HG02938 (cell line): Measurements from ENCODE around the gene DHX57.
"Not testable (repeated sequence)": the region's sequence is repeated elsewhere in the genome, so short reads cannot be mapped to it uniquely, and the experiment has no call there.

ENCODE experiments used
- ATAC-seq: cut with Tn5 transposase; IDR thresholded peaks from one replicate; pipeline ENCODE4 v1.9.1; 2021; ENCODE audit warnings: mild to moderate bottlenecking, moderate library complexity; ENCODE audit not compliant: unreplicated experiment

DHX57 gene

GRCh38 chr2:38873763-38874162 lies 2.0 kb downstream of the DHX57 start:
- no peak for ATAC-seq

DNA sequence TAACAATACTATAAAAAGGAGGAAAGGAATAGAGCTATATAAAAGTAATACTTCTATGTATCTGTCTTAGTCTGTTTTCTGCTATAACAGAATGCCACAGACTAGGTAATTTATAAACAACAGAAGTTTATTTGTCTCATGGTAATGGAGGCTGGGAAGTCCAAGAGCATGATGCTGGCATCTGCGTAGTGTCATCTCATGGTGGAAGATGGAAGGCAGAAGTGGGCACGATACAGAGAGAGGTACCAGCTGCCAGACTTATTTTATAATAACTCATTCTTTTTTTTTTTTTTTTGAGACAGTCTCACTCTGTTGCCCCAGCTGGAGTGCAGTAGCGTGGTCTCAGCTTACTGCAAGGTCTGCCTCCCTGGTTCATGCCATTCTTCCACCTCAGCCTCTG lies 4.3 kb downstream of the DHX57 start:
- no peak for ATAC-seq

DNA sequence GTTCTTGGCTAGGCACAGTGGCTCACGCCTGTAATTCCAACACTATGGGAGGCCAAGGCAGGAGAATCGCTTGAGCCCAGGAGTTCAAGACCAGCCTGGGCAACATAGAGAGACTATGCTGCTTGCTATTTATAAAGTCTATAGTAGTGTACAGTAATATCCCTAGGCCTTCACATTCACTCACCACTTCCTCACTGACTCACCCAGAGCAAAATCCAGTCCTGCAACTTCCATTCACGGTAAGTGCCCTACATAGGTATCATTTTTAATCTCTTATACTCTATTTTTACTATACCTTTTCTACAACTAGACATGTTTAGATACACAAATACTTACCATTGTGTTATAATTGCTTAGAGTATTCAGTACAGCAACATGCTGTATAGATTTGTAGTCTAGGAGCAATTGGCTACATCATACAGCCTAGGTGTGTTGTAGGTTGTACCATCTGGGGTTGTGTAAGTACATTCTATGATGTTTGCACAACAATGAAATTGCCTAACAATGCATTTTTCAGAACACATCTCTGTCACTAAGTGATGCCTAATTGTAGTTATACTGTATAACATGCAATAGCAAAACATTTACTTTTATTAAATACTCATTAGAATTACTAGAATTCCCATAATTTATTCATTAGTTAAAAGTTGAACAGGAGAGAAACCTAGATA lies 8.8 kb downstream of the DHX57 start:
- no peak for ATAC-seq

DNA sequence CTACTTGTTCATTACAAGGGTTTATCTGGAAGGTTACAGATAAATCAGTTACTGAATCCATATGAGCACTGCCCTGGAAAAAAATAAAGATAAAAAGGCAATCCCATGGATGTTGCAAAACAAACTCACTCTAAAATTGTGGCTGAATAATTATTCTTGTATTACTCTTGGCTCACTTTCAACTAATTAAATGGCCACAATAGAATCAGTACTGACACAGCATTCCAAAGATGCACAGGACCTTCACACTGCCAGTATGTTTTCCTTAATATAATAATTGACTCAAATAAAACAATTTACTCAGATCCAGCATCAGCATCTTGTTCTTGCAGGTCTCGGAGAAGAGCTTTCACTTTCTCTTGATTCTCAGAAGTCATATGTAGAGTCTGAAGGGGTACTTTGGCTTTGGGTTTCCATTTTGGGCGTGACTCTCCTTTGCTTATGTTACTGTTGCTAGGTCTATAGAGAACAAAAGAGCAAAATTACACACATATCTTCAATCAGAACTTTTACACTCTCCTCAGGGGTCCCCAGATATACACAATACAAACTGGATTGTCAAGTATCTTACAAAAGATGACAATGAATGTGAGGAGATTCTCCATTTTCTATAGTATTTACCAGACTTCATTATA lies 12.6 kb downstream of the DHX57 start:
- ATAC-seq = no peak

DNA sequence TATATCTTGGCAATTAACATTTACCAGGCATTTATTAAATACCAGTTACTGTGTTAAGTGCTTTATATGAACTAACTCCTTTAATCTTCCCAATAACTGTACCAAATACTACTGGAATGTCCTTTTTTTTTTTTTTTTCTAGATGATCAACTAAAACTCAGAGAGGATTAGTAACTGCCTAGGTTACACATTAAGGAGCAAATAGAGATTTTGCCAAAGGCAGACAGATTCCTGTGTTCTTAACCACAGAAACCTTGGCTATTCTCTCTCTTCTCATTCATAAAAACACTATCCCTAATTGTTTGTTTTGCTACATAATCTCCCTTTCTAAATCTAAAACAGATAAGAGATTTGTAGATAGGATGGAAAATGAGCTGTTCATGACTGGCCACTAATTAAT lies 13.3 kb downstream of the DHX57 start:
- ATAC-seq = no peak

GRCh38 chr2:38856165-38856564 lies 19.6 kb downstream of the DHX57 start:
- no peak for ATAC-seq

DNA sequence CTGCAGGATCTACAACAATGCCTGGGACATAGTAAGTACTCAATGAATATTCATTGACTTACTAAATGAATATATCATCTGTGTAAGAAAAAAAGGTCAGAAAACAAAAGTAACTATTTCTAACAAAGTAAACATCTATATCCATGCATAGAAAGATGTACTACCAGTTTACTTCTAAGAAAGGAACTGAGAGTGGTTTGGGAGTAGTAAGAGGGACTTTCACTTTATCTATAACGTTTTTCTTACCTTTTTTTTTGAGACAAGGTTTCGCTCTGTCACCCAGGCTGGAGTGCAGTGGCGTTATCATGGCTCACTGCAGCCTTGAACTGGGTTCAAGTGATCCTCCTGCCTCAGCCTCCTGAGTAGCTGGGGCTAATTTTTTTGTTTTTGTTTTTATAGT lies 25.7 kb downstream of the DHX57 start:
- ATAC-seq = peak; percentile 84

GRCh38 chr2:38836791-38837190 lies 38.9 kb downstream of the DHX57 start:
- no peak for ATAC-seq

- peak; percentile 93 for ATAC-seq
Measured at GRCh38 chr2:38835990-38836389, 39.7 kb downstream of the DHX57 start.

DNA sequence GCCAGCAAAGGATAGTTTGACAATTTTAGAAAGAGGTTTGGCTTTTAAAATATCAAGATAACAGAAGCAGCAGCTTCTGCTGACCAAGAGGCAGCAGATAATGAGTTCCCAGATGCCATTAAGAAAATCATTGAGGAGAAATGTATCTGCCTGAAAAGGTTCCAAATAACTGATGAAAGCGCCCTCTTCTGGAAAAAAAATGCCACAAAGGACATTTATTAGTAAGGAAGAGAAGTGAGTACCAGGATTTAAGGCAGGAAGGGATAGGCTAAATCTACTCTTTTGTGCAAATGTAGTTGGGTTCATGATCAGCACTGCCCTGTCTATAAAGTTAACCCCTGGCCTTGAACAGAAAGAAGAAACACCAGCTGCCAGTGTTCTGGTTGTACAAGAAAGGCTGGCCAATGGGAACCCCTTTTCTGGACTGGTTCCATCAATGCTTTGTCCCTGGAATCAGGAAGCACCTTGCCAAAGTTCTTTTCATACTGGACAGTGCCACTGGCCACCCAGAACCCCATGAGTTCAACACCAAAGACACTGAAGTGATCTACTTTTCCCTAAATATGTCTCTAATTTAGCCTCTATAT lies 40.6 kb downstream of the DHX57 start:
- no peak for ATAC-seq

- ATAC-seq = no peak
Measured at GRCh38 chr2:38830526-38831159, 45.1 kb downstream of the DHX57 start.

- no peak for ATAC-seq
Measured at GRCh38 chr2:38829971-38830370, 45.8 kb downstream of the DHX57 start.

- no peak for ATAC-seq
Measured at GRCh38 chr2:38828460-38828859, 47.3 kb downstream of the DHX57 start.

DNA sequence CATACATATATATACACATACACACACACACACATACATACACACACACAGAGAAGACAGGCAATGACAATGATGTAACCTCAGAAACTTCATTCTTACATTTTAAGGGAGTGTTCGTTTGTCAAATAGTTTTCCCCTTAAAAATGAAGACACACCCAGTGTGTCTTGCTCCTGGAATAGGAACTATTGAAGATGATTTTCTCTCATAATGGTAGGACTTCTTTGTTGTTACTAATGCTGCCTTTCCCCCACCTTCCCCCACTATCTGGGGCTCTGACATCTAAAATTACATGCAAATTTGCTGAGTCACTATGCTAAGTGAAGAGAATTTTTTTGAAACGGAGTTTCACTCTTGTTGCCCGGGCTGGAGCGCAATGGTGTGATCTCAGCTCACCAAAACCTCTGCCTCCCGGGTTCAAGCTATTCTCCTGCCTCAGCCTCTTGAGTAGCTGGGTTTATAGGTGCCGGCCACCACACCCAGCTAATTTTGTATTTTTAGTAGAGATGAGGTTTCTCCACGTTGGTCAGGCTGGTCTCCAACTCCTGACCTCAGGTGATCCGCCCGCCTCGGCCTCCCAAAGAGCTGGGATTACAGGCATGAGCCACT lies 48.1 kb downstream of the DHX57 start:
- ATAC-seq = not testable (repeated sequence)

GRCh38 chr2:38825956-38826355 lies 49.8 kb downstream of the DHX57 start:
- no peak for ATAC-seq

- no peak for ATAC-seq
Measured at GRCh38 chr2:38824906-38825305, 50.8 kb downstream of the DHX57 start.

- no peak for ATAC-seq
Measured at GRCh38 chr2:38823386-38823785, 52.3 kb downstream of the DHX57 start.

GRCh38 chr2:38818565-38818964 lies 57.2 kb downstream of the DHX57 start:
- no peak for ATAC-seq

DNA sequence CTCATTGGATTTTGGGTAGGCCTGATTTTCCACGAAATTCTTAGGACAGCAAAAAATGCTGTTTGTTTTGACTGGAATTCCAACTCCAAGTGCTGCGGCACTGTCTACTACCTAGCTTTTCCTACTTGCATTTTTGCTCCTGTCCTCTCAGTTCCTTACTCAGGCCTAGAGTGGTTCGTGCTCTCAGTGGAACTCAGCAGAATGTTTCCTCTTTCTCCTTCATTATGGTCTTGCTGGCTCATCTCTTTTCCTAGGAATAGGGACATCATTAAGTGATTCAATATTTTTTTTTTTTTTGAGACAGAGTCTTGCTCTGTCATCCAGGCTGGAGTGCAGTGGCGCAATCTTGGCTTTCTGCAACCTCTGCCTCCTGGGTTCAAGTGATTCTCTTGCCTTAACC lies 59.8 kb downstream of the DHX57 start:
- no peak for ATAC-seq

GRCh38 chr2:38810488-38810887 lies 65.2 kb downstream of the DHX57 start:
- no peak for ATAC-seq

DNA sequence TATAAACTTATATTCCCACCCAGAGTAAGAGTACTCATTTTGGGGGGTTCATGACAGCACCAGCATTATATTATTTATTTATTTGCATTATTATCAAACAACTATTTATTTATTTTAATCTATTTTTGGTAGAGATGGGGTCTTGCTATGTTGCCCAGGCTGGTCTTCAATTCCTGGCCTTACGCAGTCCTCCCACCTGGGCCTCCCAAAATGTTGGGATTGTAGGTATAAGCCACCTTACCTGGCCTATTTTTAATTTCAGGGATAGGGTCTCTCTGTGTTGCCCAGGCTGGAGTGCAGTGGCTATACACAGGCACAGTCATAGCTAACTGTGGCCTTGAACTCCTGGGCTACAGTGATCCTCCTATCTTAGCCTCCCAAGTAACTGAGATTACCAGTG lies 67.1 kb downstream of the DHX57 start:
- ATAC-seq = no peak

DNA sequence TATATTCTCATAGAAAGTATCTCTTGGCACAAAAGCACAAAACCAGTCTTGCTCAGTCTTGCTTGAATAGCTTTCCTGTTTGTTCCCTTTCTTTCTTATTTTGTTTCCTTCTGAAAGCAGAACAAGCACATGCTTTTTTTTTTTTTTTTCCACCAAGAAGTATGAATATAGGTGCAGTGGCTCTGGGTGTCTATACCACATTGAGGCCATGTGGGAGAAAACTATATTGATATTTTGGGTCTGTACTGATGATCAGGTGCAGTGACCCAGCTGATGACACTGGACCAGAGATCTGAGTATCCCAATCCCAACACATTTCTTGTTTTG lies 69.0 kb downstream of the DHX57 start:
- ATAC-seq = no peak
